ENCODE measurements around the gene UBE2QL1. TPM values are rescaled to one million over a fixed set of nuclear protein-coding genes. Genes with fewer than 3 reads are reported as not detected.

The UBE2QL1 gene
- total RNA-seq, 1 experiment from 2014 or later = not detected

GRCh38 chr5:6434731-6435130 lies 13.9 kb upstream of the UBE2QL1 start:
- no peaks in the 10 kb centered on the region for H3K9me2 ChIP-seq (ENCODE audit: insufficient read depth)
- no peak overlapping the region for H3K27ac ChIP-seq (ENCODE audit: low read depth, low read length)
- no peak overlapping the region for H3K4me3 ChIP-seq (replicated peaks in 1 of 2; ENCODE audit: low read depth in 1 of 2, low read length in 2 of 2)
- ChIA-PET RAD21 (ENCODE audit: low non-redundant PET in 1 of 2, low total read pairs in 2 of 2, uncharacterized antibody in 2 of 2, unreplicated experiment in 2 of 2) (no interaction called here), POLR2A (no interaction called here), CTCF (interaction anchor here (1.1 to 1.7 kb wide), 3 partner anchors 9 to 937 kb away, joined by 3 to 13 read pairs (median 9); no protein-coding TSS in a partner anchor)
- no TSS peak for BruUV-seq (replicated peaks)
- intact Hi-C loops (cut with micrococcal nuclease) = loop anchor here (2.0 to 10.0 kb wide), 2 partner anchors 140 to 942 kb away; no protein-coding TSS in a partner anchor
- H2AFZ ChIP-seq (ENCODE audit: low read depth, low read length, poor library complexity, severe bottlenecking) = no peak overlapping the region
- H3K36me3 ChIP-seq (ENCODE audit: control insufficient read depth in 1 of 2, insufficient read depth in 2 of 2, low read length in 2 of 2) = no peaks in the 10 kb centered on the region
- no peaks in the 10 kb centered on the region for H3K9me3 ChIP-seq (ENCODE audit: control insufficient read depth in 1 of 2, insufficient read depth in 1 of 2, low read depth in 1 of 2, low read length in 2 of 2)
- TF ChIP-seq, protein P1, sequence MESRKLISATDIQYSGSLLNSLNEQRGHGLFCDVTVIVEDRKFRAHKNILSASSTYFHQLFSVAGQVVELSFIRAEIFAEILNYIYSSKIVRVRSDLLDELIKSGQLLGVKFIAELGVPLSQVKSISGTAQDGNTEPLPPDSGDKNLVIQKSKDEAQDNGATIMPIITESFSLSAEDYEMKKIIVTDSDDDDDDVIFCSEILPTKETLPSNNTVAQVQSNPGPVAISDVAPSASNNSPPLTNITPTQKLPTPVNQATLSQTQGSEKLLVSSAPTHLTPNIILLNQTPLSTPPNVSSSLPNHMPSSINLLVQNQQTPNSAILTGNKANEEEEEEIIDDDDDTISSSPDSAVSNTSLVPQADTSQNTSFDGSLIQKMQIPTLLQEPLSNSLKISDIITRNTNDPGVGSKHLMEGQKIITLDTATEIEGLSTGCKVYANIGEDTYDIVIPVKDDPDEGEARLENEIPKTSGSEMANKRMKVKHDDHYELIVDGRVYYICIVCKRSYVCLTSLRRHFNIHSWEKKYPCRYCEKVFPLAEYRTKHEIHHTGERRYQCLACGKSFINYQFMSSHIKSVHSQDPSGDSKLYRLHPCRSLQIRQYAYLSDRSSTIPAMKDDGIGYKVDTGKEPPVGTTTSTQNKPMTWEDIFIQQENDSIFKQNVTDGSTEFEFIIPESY (IDR thresholded peaks at IDR 0.05; ENCODE audit: extremely low read depth, insufficient replicate concordance, low read length) = no peak
- TF ChIP-seq CTCF (IDR thresholded peaks at IDR 0.05 in 2 of 3, conservative IDR thresholded peaks at IDR 0.05 in 1 of 3; ENCODE audit: borderline replicate concordance in 1 of 3, insufficient read depth in 1 of 3, low read depth in 2 of 3, low read length in 2 of 3) (no peak), ATF3 (IDR thresholded peaks at IDR 0.05) (no peak), SRF (IDR thresholded peaks at IDR 0.05; ENCODE audit: low read depth) (no peak), CBX3 (IDR thresholded peaks at IDR 0.05; ENCODE audit: low read depth) (no peak), ELF1 (IDR thresholded peaks at IDR 0.05; ENCODE audit: borderline replicate concordance, low read depth) (no peak), CEBPB (IDR thresholded peaks at IDR 0.05; ENCODE audit: low read depth) (no peak), EGR1 (IDR thresholded peaks at IDR 0.05; ENCODE audit: low read depth) (no peak), REST (IDR thresholded peaks at IDR 0.05; ENCODE audit: low read depth) (no peak), SP1 (IDR thresholded peaks at IDR 0.05; ENCODE audit: low read depth) (no peak)
- no peaks in the 10 kb centered on the region for H3K79me2 ChIP-seq (ENCODE audit: insufficient read depth, low read length)
- H3K9ac ChIP-seq (ENCODE audit: low read length) = no peak overlapping the region
- H3K27me3 ChIP-seq (ENCODE audit: insufficient read depth, low read length) = peaks cover 41% of the 10 kb centered on the region
- ATAC-seq (no peak), DNase-seq (ENCODE audit: low read depth, low spot score) (no peak)
- H3K4me2 ChIP-seq (ENCODE audit: low read length) = no peak overlapping the region
- H3K4me1 ChIP-seq (ENCODE audit: control insufficient read depth in 1 of 2, insufficient read depth in 2 of 2, low read length in 2 of 2) = no peaks in the 10 kb centered on the region
- H4K20me1 ChIP-seq (ENCODE audit: insufficient read depth) = no peaks in the 10 kb centered on the region

All from HCT116 (cell line).